ENCODE data around the gene NTM. TPM values are rescaled to one million over a fixed set of nuclear protein-coding genes. Genes with fewer than 3 reads are reported as not detected.

NTM gene
- total and polyA plus RNA-seq, 2 donors (not counting 1 experiment from before 2014, with no cell fraction given) = 12.3 to 28.6 TPM

GRCh38 chr11:131670876-131671275, 300.5 kb downstream of the NTM start:
- Histone ChIP-seq H3K36me3 (ENCODE audit: control insufficient read depth, insufficient read depth, low read length) (no peaks in the 10 kb centered on the region), H3K9ac (ENCODE audit: insufficient read depth, low read length) (no peak overlapping the region), H3K4me1 (ENCODE audit: control insufficient read depth, extremely low read depth, insufficient read depth, low read length) (no peaks in the 10 kb centered on the region), H3K27ac (ENCODE audit: insufficient read depth, low read length) (no peak overlapping the region), H3K4me3 (replicated peaks in 1 of 4; ENCODE audit: control extremely low read depth in 1 of 4, insufficient read depth in 1 of 4, low read depth in 3 of 4, low read length in 4 of 4) (no peak overlapping the region), H3K4me2 (ENCODE audit: extremely low read depth, insufficient read depth, low read length) (no peak overlapping the region), H2AFZ (ENCODE audit: low read length) (no peak overlapping the region), H3K9me3 (ENCODE audit: control insufficient read depth, insufficient read depth, low read depth, low read length) (no peaks in the 10 kb centered on the region), H4K20me1 (ENCODE audit: control insufficient read depth, extremely low read depth, insufficient read depth, low read length) (no peaks in the 10 kb centered on the region), H3K79me2 (ENCODE audit: control insufficient read depth, insufficient read depth, low read length) (no peaks in the 10 kb centered on the region), H3K27me3 (ENCODE audit: control insufficient read depth, insufficient read depth, low read length) (no peaks in the 10 kb centered on the region)
- TF ChIP-seq EZH2 (IDR thresholded peaks at IDR 0.05; ENCODE audit: low read length, missing control alignments) (no peak), CTCF (conservative IDR thresholded peaks at IDR 0.05 in 1 of 2, IDR thresholded peaks at IDR 0.05 in 1 of 2; ENCODE audit: low read depth in 1 of 2, low read length in 2 of 2) (no peak)
- DNase-seq (ENCODE audit: low read depth in 2 of 2) = no peak

GRCh38 chr11:131671320-131671719, 300.9 kb downstream of the NTM start:
- Histone ChIP-seq H2AFZ (ENCODE audit: low read length) (no peak overlapping the region), H3K79me2 (ENCODE audit: control insufficient read depth, insufficient read depth, low read length) (no peaks in the 10 kb centered on the region), H3K4me1 (ENCODE audit: control insufficient read depth, extremely low read depth, insufficient read depth, low read length) (no peaks in the 10 kb centered on the region), H3K4me2 (ENCODE audit: extremely low read depth, insufficient read depth, low read length) (no peak overlapping the region), H3K9ac (ENCODE audit: insufficient read depth, low read length) (no peak overlapping the region), H3K4me3 (replicated peaks in 1 of 4; ENCODE audit: control extremely low read depth in 1 of 4, insufficient read depth in 1 of 4, low read depth in 3 of 4, low read length in 4 of 4) (no peak overlapping the region), H3K27me3 (ENCODE audit: control insufficient read depth, insufficient read depth, low read length) (no peaks in the 10 kb centered on the region), H3K9me3 (ENCODE audit: control insufficient read depth, insufficient read depth, low read depth, low read length) (no peaks in the 10 kb centered on the region), H4K20me1 (ENCODE audit: control insufficient read depth, extremely low read depth, insufficient read depth, low read length) (no peaks in the 10 kb centered on the region), H3K27ac (ENCODE audit: insufficient read depth, low read length) (no peak overlapping the region), H3K36me3 (ENCODE audit: control insufficient read depth, insufficient read depth, low read length) (no peaks in the 10 kb centered on the region)
- TF ChIP-seq EZH2 (IDR thresholded peaks at IDR 0.05; ENCODE audit: low read length, missing control alignments) = no peak
- no peak for TF ChIP-seq CTCF (conservative IDR thresholded peaks at IDR 0.05 in 1 of 2, IDR thresholded peaks at IDR 0.05 in 1 of 2; ENCODE audit: low read depth in 1 of 2, low read length in 2 of 2)
- no peak for DNase-seq (ENCODE audit: low read depth in 2 of 2)

GRCh38 chr11:131671734-131672133, 301.3 kb downstream of the NTM start:
- Histone ChIP-seq H3K36me3 (ENCODE audit: control insufficient read depth, insufficient read depth, low read length) (no peaks in the 10 kb centered on the region), H3K79me2 (ENCODE audit: control insufficient read depth, insufficient read depth, low read length) (no peaks in the 10 kb centered on the region)

More at GRCh38 chr11:131671734-131672133, 301.3 kb downstream of the NTM start:
- Histone ChIP-seq H3K4me2 (ENCODE audit: extremely low read depth, insufficient read depth, low read length) (no peak overlapping the region), H2AFZ (ENCODE audit: low read length) (no peak overlapping the region), H4K20me1 (ENCODE audit: control insufficient read depth, extremely low read depth, insufficient read depth, low read length) (no peaks in the 10 kb centered on the region), H3K27ac (ENCODE audit: insufficient read depth, low read length) (no peak overlapping the region), H3K4me3 (replicated peaks in 1 of 4; ENCODE audit: control extremely low read depth in 1 of 4, insufficient read depth in 1 of 4, low read depth in 3 of 4, low read length in 4 of 4) (no peak overlapping the region), H3K4me1 (ENCODE audit: control insufficient read depth, extremely low read depth, insufficient read depth, low read length) (no peaks in the 10 kb centered on the region), H3K27me3 (ENCODE audit: control insufficient read depth, insufficient read depth, low read length) (no peaks in the 10 kb centered on the region), H3K9me3 (ENCODE audit: control insufficient read depth, insufficient read depth, low read depth, low read length) (no peaks in the 10 kb centered on the region), H3K9ac (ENCODE audit: insufficient read depth, low read length) (no peak overlapping the region)
- no peak for DNase-seq (ENCODE audit: low read depth in 2 of 2)
- no peak for TF ChIP-seq EZH2 (IDR thresholded peaks at IDR 0.05; ENCODE audit: low read length, missing control alignments)
- TF ChIP-seq CTCF (conservative IDR thresholded peaks at IDR 0.05 in 1 of 2, IDR thresholded peaks at IDR 0.05 in 1 of 2; ENCODE audit: low read depth in 1 of 2, low read length in 2 of 2) = no peak
